Left cardiac atrium (tissue), 4 donors: Measurements from ENCODE around the gene LDLRAD2. TPM values are rescaled to one million over a fixed set of nuclear protein-coding genes. Genes with fewer than 3 reads are reported as not detected.
A peak's percentile ranks its signal among the peaks of the same experiment; 100 is the strongest.
"Not testable (repeated sequence)": the region's sequence is repeated elsewhere in the genome, so short reads cannot be mapped to it uniquely, and the experiment has no call there.

ENCODE experiments used
- ATAC-seq, 2 donors: fragments of 200-7000 bp; cut with Tn5 transposase; one replicate each; pipeline ENCODE4 v1.9.1; 2020; ENCODE audit warnings: mild to moderate bottlenecking in 2 of 2, moderate library complexity in 2 of 2
- DNase-seq: peaks from one replicate; pipeline ENCODE4 v3.0.0-alpha.2; 2020
- intact Hi-C, 2 donors: fragments of 100-400 bp; cut with DNase I; formaldehyde crosslinking; loops; one replicate each; pipeline versions ENCODE4 v1.14.1 to v1.15.1; 2022 to 2023
- long read RNA-seq: library from polyadenylated mRNA; unstranded; transcript quantifications from one replicate; pipeline ENCODE4 v2.0.0, GENCODE V29; 2021
- total RNA-seq, 2 donors: library from RNA; stranded (reverse); fragmentation: NEBNext Ultra II Directional; extraction: Animal tissue kit (Norgen Biotek cat#: 25700); gene quantifications; one replicate each; pipeline ENCODE4 v1.2.1, GENCODE V29; 2021
- donor health status: DM: no; HTN: yes; CAD: no.
- donor health status: DM: no; HTN: yes; CAD: no; lungs with severe emphysema.
- donor health status: DM: yes; HTN: yes; CAD: no.
- donor health status: Dilated cardiomyopathy.

Gene LDLRAD2, protein sequence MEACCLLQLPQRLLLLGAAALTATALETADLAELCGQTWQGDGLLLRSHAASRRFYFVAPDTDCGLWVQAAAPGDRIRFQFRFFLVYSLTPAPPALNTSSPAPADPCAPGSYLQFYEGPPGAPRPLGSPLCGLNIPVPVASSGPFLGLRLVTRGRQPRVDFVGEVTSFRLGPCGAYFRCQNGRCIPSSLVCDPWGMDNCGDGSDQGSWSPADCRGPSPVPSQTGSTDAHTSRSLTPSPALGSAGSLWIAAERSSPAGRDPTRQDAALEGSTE
- total RNA-seq = under 1 TPM in 1 of 2 donors, not detected in 1; 0.16 TPM
- long read RNA-seq, partial matches to known transcripts = 0 of 2 reads
- long read RNA-seq, other reads (novel, unspliced or antisense) = 2 of 2 reads

DNA sequence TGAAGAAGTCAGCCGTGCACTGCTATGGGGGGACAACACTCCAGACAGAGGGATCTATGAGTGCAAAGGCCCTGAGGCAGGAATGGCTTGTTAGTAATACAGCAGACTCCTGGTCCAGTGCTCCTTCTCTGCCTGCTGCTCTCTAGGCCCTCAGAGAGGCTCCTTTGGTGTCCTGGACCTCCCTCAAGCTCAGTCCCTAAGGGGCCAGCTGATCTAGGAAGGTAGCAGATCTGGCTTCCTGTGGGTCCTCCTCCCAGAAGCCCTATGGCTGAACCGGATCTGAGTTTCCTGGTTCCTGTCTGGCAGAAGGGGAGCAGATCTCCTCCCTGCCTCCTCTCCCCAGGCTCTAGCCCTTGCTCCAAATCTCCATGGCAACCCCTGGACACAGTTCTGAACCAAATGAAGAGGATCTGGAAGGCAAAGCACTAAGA, at the start of gene LDLRAD2:
Gene LDLRAD2, plus strand, starts transcription at position 391 of the 431 bp plus-strand sequence. CDS start 187 bp downstream, outside the sequence.
- DNase-seq = peak; percentile 28
- intact Hi-C loops = no loop called here
- no peak for ATAC-seq

DNA sequence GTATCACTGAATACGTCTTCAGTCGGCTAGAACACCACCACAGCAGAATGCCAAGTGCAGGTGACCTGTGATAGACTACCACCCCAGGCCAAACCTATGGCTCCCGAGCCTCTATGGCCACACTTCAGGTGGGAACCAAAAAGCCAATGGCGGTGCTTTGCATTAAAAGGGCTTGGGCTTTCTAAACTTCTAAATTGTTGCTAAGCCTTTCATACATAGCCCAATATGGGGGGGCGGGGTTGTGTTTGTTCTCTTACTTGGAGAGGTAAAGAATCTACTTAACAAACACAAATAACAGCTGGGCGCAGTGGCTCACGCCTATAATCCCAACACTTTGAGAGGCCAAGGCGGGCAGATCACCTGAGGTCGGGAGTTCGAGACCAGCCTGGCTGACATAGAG, 48.8 kb upstream of the LDLRAD2 start:
- intact Hi-C loops = no loop called here
- no peak for ATAC-seq

DNA sequence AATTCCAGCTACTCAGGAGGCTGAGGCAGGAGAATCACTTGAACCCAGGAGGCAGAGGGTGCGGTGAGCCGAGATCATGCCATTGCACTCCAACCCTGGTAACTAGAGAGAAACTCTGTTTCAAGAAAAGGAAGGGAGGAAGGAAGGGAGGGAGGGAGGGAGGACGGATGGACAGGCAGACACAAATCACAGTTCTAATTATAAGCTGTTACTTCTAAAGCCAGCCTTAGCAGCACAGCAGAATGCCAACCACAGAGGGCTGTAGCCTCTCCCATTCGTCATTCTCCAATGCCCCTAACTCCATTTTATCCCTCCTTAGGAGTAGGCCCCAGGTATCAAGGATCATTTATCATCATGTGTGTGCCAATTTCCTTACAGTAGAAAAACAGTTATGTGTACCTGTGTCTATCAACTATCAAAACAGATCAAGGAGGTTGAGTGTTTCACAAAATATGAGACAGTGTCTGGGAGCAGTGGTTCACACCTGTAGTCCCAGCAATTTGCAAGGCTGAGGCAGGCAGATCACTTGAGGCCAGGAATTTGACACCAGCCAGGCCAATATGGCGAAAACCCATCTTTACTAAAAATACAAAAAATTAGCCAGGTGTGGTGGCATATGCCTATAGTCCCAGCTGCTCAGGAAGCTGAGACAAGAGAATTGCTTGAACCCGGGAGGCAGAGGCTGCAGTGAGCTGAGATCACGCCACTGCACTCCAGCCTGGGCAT, 48.2 kb upstream of the LDLRAD2 start:
- DNase-seq = no peak
- ATAC-seq = peak in 1 of 2 donors; percentile 30
- intact Hi-C loops = no loop called here

More for the DNA sequence above, 48.8 kb upstream of the LDLRAD2 start:
- no peak for DNase-seq

DNA sequence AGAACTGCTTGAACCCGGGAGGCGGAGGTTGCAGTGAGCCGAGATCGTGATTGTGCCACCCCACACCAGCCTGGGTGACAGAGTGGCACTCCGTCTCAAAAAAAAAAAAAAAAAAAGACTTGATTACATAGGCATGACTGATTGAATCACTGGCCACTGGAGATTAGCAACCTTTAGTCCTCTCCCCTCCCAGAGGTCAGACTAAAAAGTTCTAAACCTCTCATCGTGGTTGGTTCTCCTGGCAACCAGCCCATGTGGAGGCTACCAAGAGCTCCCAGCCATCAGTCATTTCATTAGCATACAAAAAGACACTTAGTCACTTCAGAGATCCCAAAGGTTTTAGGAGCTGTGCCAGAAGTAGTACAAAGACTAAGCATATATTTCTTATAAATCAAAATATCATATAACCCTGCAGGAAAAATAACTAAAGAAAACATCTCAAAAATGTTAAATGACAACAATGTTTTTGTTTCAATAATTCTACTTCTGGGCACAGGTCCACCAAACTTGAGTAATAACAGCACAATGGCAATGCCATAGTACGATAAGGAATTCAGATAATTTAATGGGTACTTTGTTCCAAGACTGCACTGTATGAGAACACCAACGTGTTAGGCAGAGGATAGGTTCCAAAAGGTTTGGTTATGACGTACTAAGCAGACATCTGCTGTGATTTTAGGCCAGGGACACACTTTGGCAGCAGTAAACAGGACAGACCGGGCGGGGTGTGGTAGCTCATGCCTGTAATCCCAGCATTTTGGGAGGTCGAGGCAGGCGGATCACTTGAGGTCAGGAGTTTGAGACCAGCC, 47.2 kb upstream of the LDLRAD2 start:
- intact Hi-C loops = no loop called here
- ATAC-seq = peak; percentile 62 to 82
- peak; percentile 83 for DNase-seq

DNA sequence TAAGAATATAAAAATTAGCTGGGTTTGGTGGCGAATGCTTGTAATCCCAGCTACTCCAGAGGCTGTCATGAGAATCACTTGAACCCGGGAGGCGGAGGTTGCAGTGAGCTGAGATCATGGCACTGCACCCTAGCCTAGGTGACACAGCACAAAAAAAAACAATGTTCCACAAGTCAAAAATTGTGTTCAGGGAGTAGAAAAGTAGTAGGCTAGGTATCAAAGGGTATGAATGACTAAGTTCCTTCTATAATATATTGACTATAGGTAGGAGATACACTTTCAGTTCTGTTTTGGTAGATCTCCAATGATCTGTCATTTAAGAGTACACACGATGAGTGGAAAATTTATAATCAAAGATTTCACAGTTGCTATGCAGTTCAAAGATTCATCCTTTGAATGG, 45.9 kb upstream of the LDLRAD2 start:
- ATAC-seq = no peak
- DNase-seq = no peak
- intact Hi-C loops = no loop called here

DNA sequence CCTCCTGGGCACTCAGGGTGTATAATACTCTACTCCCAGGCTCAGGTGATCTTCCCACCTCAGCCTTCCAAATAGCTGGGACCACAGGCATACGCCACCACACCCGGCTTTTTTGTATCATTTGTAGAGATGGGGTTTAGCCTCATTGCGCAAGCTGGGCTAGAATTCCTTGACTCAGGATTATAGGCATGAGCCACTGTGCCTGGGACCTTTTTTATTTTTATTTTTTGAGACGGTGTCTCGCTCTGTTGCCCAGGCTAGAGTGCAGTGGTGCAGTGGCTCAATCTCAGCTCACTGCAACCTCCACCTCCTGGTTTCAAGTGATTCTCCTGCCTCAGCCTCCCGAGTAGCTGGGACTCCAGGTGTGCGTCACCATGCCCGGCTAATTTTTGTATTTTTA, 45.0 kb upstream of the LDLRAD2 start:
- intact Hi-C loops, ATAC-seq, DNase-seq: not testable (repeated sequence)

DNA sequence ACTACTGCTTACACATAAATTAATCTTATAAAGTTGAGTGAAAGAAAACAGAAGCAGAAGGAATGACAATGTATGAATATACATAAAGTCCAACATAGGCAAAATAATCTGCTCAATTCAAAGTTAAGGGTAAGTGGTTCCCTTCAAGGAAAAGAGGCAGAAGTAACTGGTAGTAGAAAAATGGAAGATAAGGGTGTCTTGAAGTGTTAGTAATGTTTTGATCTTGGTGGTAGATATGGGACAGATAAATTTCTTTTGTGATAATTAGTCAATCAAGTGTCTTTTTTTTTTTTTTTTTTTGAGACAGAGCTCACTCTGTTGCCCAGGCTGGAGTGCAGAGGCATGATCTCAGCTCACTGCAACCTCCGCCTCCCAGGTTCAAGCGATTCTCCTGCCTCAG, 41.9 kb upstream of the LDLRAD2 start:
- no peak for ATAC-seq
- intact Hi-C loops = no loop called here
- no peak for DNase-seq

DNA sequence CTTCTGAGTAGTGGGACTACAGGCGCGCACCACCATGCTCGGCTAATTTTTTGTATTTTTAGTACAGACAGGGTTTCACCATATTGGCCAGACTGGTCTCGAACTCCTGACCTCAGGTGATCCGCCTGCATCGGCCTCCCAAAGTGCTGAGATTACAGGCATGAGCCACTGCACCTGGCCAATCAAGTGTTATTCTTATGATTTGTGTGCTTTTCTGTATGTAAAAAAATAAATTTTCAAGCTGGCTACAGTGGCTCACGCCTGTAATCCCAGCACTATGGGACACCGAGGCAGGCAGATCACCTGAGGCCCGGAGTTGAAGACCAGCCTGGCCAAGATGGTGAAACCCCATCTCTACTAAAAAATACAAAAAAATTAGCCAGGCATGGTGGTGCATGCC, 41.5 kb upstream of the LDLRAD2 start:
- DNase-seq, ATAC-seq, intact Hi-C loops: not testable (repeated sequence)

DNA sequence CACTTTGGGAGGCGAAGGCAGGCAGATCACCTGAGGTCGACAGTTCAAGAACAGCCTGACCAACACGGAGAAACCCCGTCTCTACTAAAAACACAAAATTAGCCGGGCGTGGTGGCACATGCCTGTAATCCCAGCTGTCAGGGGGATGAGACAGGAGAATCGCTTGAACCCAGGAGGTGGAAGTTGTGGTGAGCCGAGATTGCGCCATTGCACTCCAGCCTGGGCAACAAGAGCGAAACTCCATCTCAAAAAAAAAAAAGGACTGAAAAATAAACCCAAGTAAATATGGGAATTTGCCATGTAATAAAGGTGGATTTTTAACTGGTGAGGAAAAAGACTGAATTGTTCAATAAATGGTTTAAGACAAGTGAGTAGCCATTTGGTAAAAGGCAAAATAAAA, 40.4 kb upstream of the LDLRAD2 start:
- ATAC-seq, DNase-seq, intact Hi-C loops: not testable (repeated sequence)

DNA sequence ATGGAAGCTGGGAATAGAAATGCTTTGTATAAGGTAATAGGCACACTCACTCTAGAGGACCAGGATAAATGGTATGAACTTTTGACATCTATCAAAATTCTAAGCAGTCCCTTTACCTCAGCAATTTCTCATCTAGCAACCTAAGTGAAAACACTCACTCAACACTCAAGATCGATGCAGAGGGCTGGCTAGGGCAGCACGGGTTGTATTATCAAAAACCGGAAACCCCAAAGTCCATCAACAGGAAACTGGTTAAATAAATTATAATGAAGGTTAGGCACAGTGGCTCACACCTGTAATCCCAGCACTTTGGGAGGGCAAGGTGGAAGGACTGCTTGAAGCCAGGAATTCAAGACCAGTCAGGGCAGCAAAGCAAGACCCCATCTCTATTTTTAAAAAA, 38.5 kb upstream of the LDLRAD2 start:
- intact Hi-C loops = no loop called here
- no peak for ATAC-seq
- DNase-seq = no peak

DNA sequence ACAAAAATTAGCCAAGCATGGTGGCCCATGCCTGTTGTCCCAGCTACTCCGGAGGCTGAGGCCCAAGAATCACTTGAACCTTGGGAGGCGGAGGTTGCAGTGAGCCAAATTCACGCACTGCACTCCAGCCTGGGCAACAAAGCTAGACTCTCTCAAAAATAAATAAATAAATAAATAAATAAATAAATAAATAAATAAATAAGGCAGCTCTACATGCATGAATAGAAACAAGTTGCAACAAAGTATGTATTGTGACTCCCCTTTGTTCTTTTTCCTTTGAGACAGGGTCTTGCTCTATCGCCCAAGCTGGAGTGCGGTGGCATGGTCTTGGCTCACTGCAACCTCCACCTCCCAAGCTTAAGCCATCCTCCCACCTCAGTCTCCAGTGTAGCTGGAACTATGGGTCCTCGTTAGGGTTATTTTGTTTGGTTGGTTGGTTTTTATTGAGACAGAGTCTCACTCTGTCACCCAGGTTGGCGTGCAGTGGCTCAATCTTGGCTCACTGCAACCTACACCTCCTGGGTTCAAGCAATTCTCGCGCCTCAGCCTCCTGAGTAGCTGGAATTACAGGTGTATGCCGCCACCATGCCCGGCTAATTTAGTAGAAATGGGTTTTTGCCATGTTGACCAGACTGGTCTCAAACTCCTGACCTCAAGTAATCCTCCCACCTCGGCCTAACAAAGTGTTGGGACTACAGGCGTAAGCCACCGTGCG, 37.1 kb upstream of the LDLRAD2 start:
- ATAC-seq = no peak
- no peak for DNase-seq
- intact Hi-C loops = no loop called here

DNA sequence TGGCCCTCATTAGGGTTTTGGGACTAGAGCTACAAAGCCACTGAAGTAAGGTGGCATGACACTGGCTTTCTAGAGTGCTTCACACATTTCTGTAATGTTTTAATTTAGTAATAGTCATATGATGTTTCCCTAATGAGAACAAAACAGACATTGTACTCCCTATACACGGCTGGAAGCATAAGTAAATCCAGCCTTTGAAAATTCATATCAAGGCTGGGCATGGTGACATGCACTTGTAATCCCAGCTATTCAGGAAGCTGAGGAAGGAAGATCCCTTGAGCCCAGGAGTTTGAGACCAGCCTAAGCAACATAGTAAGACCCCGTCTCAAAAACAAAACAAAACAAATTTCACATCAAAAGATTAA, 36.5 kb upstream of the LDLRAD2 start:
- intact Hi-C loops = no loop called here
- no peak for ATAC-seq
- no peak for DNase-seq

DNA sequence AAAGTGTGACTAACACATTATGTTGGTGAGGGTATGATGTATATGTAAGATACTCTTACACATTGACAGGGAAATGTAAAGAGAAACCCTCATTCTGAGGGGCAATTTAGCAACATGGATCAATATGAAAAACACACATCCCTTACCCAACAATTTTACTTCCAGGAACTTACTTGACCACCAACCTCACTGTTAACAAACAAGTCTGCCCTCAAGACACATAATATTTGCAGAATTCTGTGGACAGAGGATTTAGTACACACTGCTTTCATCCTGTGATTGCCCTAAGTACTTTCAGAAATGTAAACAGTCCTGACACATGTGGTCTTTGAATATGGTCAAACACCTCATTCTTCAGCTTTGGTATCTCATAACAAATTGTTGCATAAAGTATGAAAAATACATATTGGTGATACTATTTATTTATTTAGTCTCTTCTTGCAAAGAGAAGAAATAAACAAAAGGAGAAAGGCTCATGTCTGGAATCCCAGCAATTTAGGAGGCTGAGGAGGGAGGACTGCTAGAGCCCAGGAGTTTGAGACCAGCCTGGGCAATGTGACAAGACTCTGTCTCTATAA, 36.0 kb upstream of the LDLRAD2 start:
- intact Hi-C loops = no loop called here
- ATAC-seq (no peak), DNase-seq (no peak)

DNA sequence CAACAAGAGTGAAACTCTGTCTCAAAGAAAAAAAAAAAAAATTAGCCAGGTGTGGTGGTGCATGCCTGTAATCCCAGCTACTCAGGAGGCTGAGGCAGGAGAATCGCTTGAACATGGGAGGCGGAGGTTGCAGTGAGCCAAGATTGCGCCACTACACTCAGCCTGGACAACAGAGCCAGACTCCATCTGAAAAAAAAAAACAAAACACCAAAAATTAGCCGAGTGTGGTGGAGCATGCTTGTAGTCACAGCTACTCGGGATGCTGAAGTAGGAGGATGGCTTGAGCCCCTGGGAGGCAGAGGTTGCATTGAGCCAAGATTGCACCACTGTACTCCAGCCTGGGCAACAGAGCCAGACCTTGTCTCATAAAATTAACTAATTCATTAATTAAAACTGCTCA, 35.1 kb upstream of the LDLRAD2 start:
- DNase-seq, intact Hi-C loops, ATAC-seq: not testable (repeated sequence)

DNA sequence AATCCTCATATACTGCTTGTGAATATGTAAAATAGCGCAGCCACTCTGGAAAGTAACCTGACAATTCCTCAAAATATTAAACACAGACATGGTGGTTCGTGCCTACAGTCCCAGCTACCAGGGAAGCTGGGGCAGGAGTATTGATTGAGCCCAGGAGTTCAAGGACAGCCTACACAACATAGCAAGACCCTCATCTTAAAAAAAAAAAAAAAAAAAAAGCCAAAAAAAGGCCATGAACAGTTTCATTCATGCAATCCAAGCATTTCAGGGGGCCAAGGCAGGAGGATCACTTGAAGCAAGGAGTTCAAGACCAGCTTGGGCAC, 33.7 kb upstream of the LDLRAD2 start:
- ATAC-seq (no peak), DNase-seq (no peak)
- intact Hi-C loops = no loop called here

DNA sequence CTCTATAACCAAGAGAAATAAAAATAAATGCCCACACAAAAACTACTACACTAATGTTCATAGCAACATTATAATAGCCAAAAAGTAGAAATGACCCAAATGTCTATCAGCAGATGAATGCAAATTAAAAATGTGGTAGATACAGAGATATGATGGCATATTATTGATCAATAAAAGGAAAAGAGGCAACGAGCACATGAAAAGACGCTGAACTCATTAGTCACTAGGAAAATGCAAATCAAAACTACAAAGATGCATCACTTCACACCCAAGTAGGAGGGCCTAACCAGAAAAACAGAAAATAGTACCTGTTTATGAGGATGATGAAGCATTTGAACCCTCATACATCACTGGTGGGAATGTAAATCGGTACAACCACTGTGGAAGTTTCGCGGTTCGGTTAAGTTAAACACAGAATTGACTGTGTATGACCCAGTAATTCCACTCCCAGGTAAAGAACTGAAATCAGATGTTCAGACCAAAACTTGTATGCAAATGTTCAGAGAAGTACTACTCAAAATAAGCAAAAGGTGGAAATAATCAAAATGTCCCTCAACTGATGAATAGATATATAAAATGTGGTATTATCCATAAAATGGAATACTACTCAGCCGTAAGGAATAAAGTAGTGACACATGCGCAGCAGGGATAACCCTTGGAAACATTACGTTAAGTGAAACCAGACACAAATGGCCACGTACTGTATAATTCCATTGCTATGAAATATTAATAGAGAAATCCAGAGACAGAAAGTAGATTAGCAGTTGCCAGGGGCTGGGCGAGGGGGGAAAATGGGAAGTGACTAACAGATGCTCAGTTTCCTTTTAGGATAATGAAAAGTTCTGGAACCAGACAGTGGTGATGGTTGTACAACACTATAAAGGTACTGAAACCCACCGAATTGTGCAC, 32.2 kb upstream of the LDLRAD2 start:
- no peak for DNase-seq
- intact Hi-C loops = loop anchor here in 1 of 2 donors (10.0 kb wide), 1 partner anchor 175 kb away; no protein-coding TSS in a partner anchor
- ATAC-seq = no peak

DNA sequence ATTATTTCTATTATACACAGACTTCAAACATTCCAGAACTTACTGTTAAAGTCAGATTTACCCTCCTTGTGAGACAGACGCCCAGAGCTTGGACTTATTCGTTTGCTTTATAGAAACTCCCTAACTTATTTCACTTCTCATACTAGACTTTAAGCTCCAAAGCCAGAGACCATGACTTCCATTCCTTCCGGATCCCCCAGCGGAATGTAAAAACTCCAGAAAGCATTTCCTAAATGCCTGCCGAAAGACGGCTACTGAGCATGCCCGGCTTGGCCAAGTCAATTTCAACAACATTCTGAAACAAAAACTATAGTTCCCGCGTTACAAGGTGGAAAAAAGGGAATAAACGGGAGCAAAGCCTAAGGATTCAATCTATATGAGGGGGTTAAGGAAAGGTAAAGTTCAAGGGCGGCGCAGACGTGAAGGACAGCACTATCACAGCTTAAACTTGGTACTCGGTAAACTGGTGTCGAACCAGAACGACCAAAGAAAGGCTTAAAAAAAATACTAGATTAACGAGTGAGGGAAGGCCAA, 30.2 kb upstream of the LDLRAD2 start:
- no peak for ATAC-seq
- intact Hi-C loops = loop anchor here in 1 of 2 donors (10.0 kb wide), 1 partner anchor 173 kb away; no protein-coding TSS in a partner anchor
- no peak for DNase-seq
